ENCODE measurements around the gene SDCCAG8.

The SDCCAG8 gene

GRCh38 chr1:243507672-243508302, 251.9 kb downstream of the SDCCAG8 start:
- DNase-seq (ENCODE audit: low spot score) = no peak

GRCh38 chr1:243508303-243508713, 252.5 kb downstream of the SDCCAG8 start:
- DNase-seq (ENCODE audit: low spot score) = no peak

GRCh38 chr1:243508943-243509342, 253.1 kb downstream of the SDCCAG8 start:
- no peak for DNase-seq (ENCODE audit: low spot score)

GRCh38 chr1:243510928-243511327, 255.1 kb downstream of the SDCCAG8 start:
- DNase-seq (ENCODE audit: low spot score) = no peak

GRCh38 chr1:243513726-243514491, 258.1 kb downstream of the SDCCAG8 start:
- DNase-seq (ENCODE audit: low spot score) = no peak

GRCh38 chr1:243514927-243515326, 259.1 kb downstream of the SDCCAG8 start:
- no peak for DNase-seq (ENCODE audit: low spot score)

- no peak for DNase-seq (ENCODE audit: low spot score)
Measured at GRCh38 chr1:243520831-243521230, 265.0 kb downstream of the SDCCAG8 start.

GRCh38 chr1:243523766-243524165, 267.9 kb downstream of the SDCCAG8 start:
- DNase-seq (ENCODE audit: low spot score) = no peak

- no peak for DNase-seq (ENCODE audit: low spot score)
Measured at GRCh38 chr1:243525085-243525487, 269.2 kb downstream of the SDCCAG8 start.

GRCh38 chr1:243526180-243526579, 270.3 kb downstream of the SDCCAG8 start:
- DNase-seq (ENCODE audit: low spot score) = no peak

- no peak for DNase-seq (ENCODE audit: low spot score)
Measured at GRCh38 chr1:243528459-243529121, 272.7 kb downstream of the SDCCAG8 start.

- DNase-seq (ENCODE audit: low spot score) = no peak
Measured at GRCh38 chr1:243529512-243529911, 273.7 kb downstream of the SDCCAG8 start.

GRCh38 chr1:243535014-243535413, 279.2 kb downstream of the SDCCAG8 start:
- no peak for DNase-seq (ENCODE audit: low spot score)

- no peak for DNase-seq (ENCODE audit: low spot score)
Measured at GRCh38 chr1:243539636-243540035, 283.8 kb downstream of the SDCCAG8 start.

GRCh38 chr1:243542739-243543415, 287.0 kb downstream of the SDCCAG8 start:
- no peak for DNase-seq (ENCODE audit: low spot score)

- no peak for DNase-seq (ENCODE audit: low spot score)
Measured at GRCh38 chr1:243543501-243543900, 287.7 kb downstream of the SDCCAG8 start.

GRCh38 chr1:243546457-243546856, 290.6 kb downstream of the SDCCAG8 start:
- no peak for DNase-seq (ENCODE audit: low spot score)

- DNase-seq (ENCODE audit: low spot score) = no peak
Measured at GRCh38 chr1:243547891-243548290, 292.1 kb downstream of the SDCCAG8 start.

GRCh38 chr1:243548516-243548915, 292.7 kb downstream of the SDCCAG8 start:
- no peak for DNase-seq (ENCODE audit: low spot score)

GRCh38 chr1:243549108-243549507, 293.3 kb downstream of the SDCCAG8 start:
- no peak for DNase-seq (ENCODE audit: low spot score)

All from RKO (cell line).